ENCODE data around the gene ARTN.

The ARTN gene, protein sequence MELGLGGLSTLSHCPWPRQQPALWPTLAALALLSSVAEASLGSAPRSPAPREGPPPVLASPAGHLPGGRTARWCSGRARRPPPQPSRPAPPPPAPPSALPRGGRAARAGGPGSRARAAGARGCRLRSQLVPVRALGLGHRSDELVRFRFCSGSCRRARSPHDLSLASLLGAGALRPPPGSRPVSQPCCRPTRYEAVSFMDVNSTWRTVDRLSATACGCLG

DNA sequence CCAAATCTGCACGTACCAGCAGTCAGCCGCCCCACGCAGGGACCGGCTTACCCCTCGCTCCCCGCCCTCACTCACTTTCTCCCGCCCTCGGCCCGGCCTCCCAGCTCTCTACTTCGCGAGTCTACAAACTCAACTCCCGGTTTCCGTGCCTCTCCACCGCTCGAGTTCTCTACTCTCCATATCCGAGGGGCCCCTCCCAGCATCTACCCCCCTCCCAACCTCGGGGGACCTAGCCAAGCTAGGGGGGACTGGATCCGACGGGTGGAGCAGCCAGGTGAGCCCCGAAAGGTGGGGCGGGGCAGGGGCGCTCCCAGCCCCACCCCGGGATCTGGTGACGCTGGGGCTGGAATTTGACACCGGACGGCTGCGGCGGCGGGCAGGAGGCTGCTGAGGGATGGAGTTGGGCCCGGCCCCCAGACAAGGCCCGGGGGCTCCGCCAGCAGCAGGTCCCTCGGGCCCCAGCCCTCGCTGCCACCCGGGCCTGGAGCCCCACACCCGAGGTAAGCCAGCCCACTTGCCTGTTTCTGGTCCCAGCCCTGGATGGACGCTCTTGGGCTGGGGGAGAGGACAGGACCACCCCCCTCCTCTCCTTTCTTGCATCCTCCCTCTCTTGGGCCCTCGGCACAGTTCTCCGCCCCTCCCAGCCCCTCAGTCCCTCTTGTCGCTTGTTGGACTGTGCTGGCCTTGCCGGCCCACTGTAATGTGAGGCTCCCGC lies at the start of gene ARTN:
Gene ARTN (plus strand): TSS at position 416 of the 715 bp plus-strand sequence. CDS start 1,856 bp downstream, outside the sequence.
- H3K4me3 ChIP-seq (ENCODE audit: low read depth, low read length) = peak within 1 kb of the TSS; percentile 71
- no peaks in the 10 kb centered on the region for H3K9me3 ChIP-seq (ENCODE audit: control insufficient read depth, insufficient read depth, low read depth, low read length)
- H3K27ac ChIP-seq (ENCODE audit: low read depth, low read length) = no peak within 1 kb of the TSS
- H3K4me1 ChIP-seq (ENCODE audit: control insufficient read depth, insufficient read depth, low read length) = peaks cover 55% of the 10 kb centered on the region
- H3K36me3 ChIP-seq (ENCODE audit: control insufficient read depth, insufficient read depth, low read length) = no peaks in the 10 kb centered on the region
- peak within 1 kb of the TSS; percentile 55 for H3K9ac ChIP-seq (ENCODE audit: low read length)
- peaks cover 31% of the 10 kb centered on the region for H3K27me3 ChIP-seq (ENCODE audit: control insufficient read depth, insufficient read depth, low read length)

DNA sequence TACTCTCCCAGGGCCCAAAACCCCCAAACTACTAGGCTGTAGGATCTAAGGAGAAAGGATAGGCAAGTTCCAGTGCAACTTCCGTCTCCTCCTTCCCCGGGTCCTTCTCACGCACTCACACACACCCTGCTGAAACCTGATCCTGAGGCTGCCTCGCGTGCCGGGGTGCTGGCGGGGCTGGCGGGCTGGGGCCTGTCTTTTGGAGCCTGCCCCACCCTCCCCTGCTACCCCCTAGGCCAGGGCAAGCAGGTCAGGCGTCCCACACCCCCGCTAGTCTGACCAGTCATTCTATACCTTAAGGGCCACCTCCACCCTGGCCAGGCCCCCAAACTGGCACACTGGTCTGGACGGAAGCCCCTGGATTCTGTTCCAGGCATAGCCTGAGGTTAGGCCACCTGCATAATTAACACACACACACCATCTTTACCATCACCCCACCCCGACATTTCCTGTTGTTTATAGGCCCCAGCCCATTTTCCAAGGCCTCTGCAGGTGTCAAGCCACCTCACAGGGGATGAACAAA lies 48.3 kb upstream of the ARTN start:
- H3K27ac ChIP-seq (ENCODE audit: low read depth, low read length) = no peak overlapping the region
- no peak overlapping the region for H3K4me3 ChIP-seq (ENCODE audit: low read depth, low read length)
- H3K27me3 ChIP-seq (ENCODE audit: control insufficient read depth, insufficient read depth, low read length) = no peaks in the 10 kb centered on the region
- no peaks in the 10 kb centered on the region for H3K9me3 ChIP-seq (ENCODE audit: control insufficient read depth, insufficient read depth, low read depth, low read length)
- peaks cover 32% of the 10 kb centered on the region for H3K4me1 ChIP-seq (ENCODE audit: control insufficient read depth, insufficient read depth, low read length)
- no peaks in the 10 kb centered on the region for H3K36me3 ChIP-seq (ENCODE audit: control insufficient read depth, insufficient read depth, low read length)
- no peak overlapping the region for H3K9ac ChIP-seq (ENCODE audit: low read length)

DNA sequence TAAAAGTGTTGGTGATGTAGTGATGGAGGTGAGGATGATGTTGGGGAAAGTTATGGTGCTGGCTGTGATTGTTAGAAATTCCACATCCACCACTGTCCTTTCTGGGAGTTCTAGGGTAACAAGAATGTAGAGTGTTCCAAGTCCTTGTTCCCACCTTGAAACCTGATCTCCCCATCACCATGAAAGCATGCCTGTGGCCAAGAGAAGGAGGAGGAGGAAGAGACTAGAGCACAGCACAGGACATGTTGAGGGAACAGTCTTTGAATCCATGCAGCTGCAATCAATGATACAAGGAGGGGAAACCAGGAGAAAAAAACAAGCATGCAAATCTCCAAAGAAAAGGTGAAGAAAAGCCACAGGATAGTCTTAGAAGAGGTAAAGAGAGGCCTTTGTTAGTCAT lies 45.9 kb upstream of the ARTN start:
- no peaks in the 10 kb centered on the region for H3K27me3 ChIP-seq (ENCODE audit: control insufficient read depth, insufficient read depth, low read length)
- no peak overlapping the region for H3K4me3 ChIP-seq (ENCODE audit: low read depth, low read length)
- no peak overlapping the region for H3K27ac ChIP-seq (ENCODE audit: low read depth, low read length)
- H3K36me3 ChIP-seq (ENCODE audit: control insufficient read depth, insufficient read depth, low read length) = no peaks in the 10 kb centered on the region
- no peaks in the 10 kb centered on the region for H3K9me3 ChIP-seq (ENCODE audit: control insufficient read depth, insufficient read depth, low read depth, low read length)
- H3K9ac ChIP-seq (ENCODE audit: low read length) = no peak overlapping the region
- H3K4me1 ChIP-seq (ENCODE audit: control insufficient read depth, insufficient read depth, low read length) = peaks cover 25% of the 10 kb centered on the region

DNA sequence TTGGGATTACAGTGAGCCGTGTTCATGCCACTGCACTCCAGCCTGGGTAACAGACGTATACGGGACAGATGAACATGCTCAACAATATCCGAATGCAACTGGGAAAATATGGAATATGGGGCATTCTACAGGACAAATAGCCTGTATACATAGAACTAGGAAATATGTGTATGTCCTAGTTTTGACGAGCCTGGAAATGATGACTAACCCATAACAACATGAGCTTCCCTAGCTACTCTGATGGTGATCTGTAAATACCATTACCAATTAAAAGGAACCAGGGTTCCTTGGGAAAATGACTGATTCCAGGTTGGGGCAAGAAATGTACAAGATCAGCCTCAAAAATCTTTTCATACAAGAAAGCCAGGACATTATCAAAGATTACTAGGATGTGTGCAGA lies 42.8 kb upstream of the ARTN start:
- Histone ChIP-seq H3K36me3 (ENCODE audit: control insufficient read depth, insufficient read depth, low read length) (no peaks in the 10 kb centered on the region), H3K27me3 (ENCODE audit: control insufficient read depth, insufficient read depth, low read length) (no peaks in the 10 kb centered on the region), H3K4me1 (ENCODE audit: control insufficient read depth, insufficient read depth, low read length) (peaks cover 15% of the 10 kb centered on the region), H3K9me3 (ENCODE audit: control insufficient read depth, insufficient read depth, low read depth, low read length) (no peaks in the 10 kb centered on the region), H3K9ac (ENCODE audit: low read length) (no peak overlapping the region), H3K4me3 (ENCODE audit: low read depth, low read length) (no peak overlapping the region), H3K27ac (ENCODE audit: low read depth, low read length) (no peak overlapping the region)

DNA sequence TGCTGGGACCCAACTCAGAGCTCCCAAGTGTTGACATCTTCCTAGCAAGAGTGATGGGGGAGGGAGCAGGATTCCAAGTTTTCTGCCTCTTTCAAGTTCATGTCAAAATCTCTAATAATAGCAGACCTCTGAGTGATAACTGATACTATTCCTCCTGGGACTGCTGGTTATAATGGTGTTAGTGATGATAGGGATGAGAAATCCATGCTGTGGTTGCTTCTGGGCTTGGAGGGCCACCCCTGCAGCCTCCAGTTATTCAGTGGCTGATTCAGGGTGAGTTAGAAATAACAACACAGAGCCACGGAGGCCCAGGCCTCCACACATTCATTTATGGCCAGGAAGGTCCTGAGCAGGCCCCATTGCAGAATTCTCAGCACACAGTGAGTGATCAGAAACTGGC lies 40.6 kb upstream of the ARTN start:
- Histone ChIP-seq H3K9me3 (ENCODE audit: control insufficient read depth, insufficient read depth, low read depth, low read length) (no peaks in the 10 kb centered on the region), H3K36me3 (ENCODE audit: control insufficient read depth, insufficient read depth, low read length) (0 out of 2 replicates have a peak, but pooled peaks cover under 1% of the 10 kb centered on the region), H3K27me3 (ENCODE audit: control insufficient read depth, insufficient read depth, low read length) (no peaks in the 10 kb centered on the region), H3K4me1 (ENCODE audit: control insufficient read depth, insufficient read depth, low read length) (peaks cover 5% of the 10 kb centered on the region), H3K9ac (ENCODE audit: low read length) (no peak overlapping the region), H3K4me3 (ENCODE audit: low read depth, low read length) (no peak overlapping the region), H3K27ac (ENCODE audit: low read depth, low read length) (no peak overlapping the region)

DNA sequence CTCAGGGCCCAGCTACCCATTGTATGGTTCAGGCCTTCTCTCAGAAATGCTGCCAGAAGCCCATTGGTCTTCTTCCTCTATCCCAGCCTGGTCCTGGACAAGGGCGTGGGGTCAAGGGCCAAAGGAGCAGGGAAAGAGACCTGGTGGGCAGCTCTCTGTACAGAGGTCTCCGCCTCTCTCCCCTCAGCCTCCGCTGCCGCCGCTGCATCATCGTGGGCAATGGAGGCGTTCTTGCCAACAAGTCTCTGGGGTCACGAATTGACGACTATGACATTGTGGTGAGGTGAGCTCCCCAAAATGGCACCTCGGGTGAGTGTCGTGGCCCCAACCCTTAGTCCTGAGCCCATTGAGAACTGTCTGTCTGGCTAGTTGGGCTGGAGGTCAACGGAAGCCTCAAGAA lies 34.6 kb upstream of the ARTN start:
- Histone ChIP-seq H3K27me3 (ENCODE audit: control insufficient read depth, insufficient read depth, low read length) (no peaks in the 10 kb centered on the region), H3K27ac (ENCODE audit: low read depth, low read length) (no peak overlapping the region), H3K4me3 (ENCODE audit: low read depth, low read length) (no peak overlapping the region), H3K36me3 (ENCODE audit: control insufficient read depth, insufficient read depth, low read length) (peaks cover 5% of the 10 kb centered on the region; the same call in 1 of the 2 replicates), H3K9ac (ENCODE audit: low read length) (no peak overlapping the region), H3K4me1 (ENCODE audit: control insufficient read depth, insufficient read depth, low read length) (no peaks in the 10 kb centered on the region), H3K9me3 (ENCODE audit: control insufficient read depth, insufficient read depth, low read depth, low read length) (no peaks in the 10 kb centered on the region)

DNA sequence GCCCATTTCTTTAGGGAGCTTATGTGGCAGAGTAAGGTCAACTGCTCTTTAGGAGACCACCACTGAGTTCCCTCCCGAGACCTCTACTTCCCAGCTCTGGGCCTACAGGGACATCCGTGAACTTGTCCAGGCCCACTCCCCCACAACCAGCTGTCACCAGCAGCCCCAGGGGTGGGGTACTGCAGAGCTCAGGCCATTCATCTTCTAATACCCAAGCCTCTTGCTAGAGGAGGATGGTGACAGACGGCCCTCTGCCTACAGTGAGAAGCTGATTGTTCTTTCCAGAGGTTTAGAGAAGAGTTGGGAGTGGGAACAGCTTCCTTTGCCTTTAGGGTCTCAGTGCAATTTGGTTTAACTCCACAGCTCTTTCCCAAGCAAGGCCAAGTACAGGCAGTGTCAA lies 33.2 kb upstream of the ARTN start:
- H3K36me3 ChIP-seq (ENCODE audit: control insufficient read depth, insufficient read depth, low read length) = peaks cover 5% of the 10 kb centered on the region; the same call in 1 of the 2 replicates
- no peak overlapping the region for H3K27ac ChIP-seq (ENCODE audit: low read depth, low read length)

DNA sequence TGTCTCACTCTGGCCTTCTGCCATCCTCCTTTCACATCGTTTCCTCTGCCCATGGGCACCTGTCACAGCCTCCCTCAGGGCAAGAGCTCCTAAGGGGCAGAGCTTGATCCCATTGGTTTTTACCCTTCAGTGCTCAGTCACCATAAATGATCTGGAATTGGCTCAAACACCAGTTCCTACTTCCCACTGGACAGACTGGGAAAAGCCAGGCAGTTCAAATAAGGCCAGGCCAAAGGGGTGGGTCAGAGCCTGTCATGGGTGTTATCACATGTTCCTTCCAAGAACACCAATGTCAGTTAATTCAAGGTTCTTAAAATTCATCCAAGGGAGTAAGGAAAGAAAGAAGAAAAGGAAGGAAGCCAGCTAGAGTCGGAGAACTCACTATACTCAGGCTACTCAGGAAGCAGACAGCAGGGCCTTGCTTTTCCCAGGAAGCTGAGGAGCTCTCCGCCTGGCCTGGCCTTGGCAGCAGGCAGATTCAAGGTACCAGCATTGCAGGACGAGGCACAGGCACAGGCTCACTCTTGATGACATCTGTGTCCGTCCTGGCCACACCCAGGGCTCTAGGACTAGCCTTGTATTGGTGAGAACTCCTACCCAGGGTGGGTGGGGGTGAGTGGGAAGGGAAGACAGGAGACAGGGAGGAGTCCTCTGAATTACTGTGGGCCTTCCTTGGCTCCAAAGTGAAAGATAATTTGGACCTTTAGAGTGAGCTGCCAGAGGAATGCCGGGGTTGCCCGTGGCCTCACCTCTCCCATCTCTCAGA lies 32.2 kb upstream of the ARTN start:
- H3K27me3 ChIP-seq (ENCODE audit: control insufficient read depth, insufficient read depth, low read length) = no peaks in the 10 kb centered on the region

More for the DNA sequence above, 33.2 kb upstream of the ARTN start:
- no peak overlapping the region for H3K9ac ChIP-seq (ENCODE audit: low read length)
- no peaks in the 10 kb centered on the region for H3K4me1 ChIP-seq (ENCODE audit: control insufficient read depth, insufficient read depth, low read length)
- no peaks in the 10 kb centered on the region for H3K9me3 ChIP-seq (ENCODE audit: control insufficient read depth, insufficient read depth, low read depth, low read length)
- no peaks in the 10 kb centered on the region for H3K27me3 ChIP-seq (ENCODE audit: control insufficient read depth, insufficient read depth, low read length)
- no peak overlapping the region for H3K4me3 ChIP-seq (ENCODE audit: low read depth, low read length)

DNA sequence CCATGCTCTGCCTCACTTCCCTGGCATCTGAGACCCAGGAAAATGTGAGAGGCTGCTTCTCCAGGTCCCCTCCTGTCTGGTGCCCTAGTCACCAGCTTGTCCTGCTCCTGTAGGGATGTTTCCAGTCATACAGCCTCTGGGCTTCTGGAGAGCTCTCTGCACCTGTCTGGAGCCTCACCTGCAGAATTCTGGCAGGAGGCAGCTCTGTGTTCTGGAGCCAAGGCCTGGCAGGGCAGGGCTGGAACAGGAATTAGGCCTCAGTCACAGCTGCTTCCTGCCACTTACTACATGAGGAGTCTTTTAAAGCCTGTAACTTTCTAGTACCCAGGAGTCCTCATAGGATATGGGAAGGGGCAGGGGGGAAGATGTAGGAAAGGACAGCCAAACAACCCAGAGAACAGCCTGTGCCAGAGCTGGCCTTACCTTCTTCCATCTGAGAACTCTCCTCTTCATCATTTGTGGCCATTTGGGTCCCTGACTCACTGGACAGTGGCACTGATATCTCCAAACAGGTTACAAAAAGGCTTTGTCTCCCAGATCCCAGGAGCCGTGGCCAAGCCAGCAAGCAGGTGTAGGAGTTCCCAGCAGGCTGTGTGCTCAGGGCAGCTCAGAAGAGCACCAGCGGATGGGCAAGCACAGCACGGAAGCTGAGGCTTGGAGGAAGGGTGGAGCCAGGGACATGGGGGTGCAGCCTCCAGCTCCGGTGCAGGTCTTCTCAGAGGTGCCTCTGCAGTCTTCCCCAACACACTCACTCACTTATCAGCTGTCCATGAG lies 31.4 kb upstream of the ARTN start:
- Histone ChIP-seq H3K4me1 (ENCODE audit: control insufficient read depth, insufficient read depth, low read length) (no peaks in the 10 kb centered on the region), H3K36me3 (ENCODE audit: control insufficient read depth, insufficient read depth, low read length) (peaks cover 5% of the 10 kb centered on the region; the same call in 1 of the 2 replicates), H3K27me3 (ENCODE audit: control insufficient read depth, insufficient read depth, low read length) (no peaks in the 10 kb centered on the region), H3K4me3 (ENCODE audit: low read depth, low read length) (no peak overlapping the region), H3K9me3 (ENCODE audit: control insufficient read depth, insufficient read depth, low read depth, low read length) (no peaks in the 10 kb centered on the region), H3K9ac (ENCODE audit: low read length) (no peak overlapping the region), H3K27ac (ENCODE audit: low read depth, low read length) (no peak overlapping the region)

More for the DNA sequence above, 32.2 kb upstream of the ARTN start:
- Histone ChIP-seq H3K36me3 (ENCODE audit: control insufficient read depth, insufficient read depth, low read length) (peaks cover 5% of the 10 kb centered on the region; the same call in 1 of the 2 replicates), H3K9me3 (ENCODE audit: control insufficient read depth, insufficient read depth, low read depth, low read length) (no peaks in the 10 kb centered on the region), H3K27ac (ENCODE audit: low read depth, low read length) (no peak overlapping the region), H3K4me3 (ENCODE audit: low read depth, low read length) (no peak overlapping the region), H3K4me1 (ENCODE audit: control insufficient read depth, insufficient read depth, low read length) (no peaks in the 10 kb centered on the region), H3K9ac (ENCODE audit: low read length) (no peak overlapping the region)

DNA sequence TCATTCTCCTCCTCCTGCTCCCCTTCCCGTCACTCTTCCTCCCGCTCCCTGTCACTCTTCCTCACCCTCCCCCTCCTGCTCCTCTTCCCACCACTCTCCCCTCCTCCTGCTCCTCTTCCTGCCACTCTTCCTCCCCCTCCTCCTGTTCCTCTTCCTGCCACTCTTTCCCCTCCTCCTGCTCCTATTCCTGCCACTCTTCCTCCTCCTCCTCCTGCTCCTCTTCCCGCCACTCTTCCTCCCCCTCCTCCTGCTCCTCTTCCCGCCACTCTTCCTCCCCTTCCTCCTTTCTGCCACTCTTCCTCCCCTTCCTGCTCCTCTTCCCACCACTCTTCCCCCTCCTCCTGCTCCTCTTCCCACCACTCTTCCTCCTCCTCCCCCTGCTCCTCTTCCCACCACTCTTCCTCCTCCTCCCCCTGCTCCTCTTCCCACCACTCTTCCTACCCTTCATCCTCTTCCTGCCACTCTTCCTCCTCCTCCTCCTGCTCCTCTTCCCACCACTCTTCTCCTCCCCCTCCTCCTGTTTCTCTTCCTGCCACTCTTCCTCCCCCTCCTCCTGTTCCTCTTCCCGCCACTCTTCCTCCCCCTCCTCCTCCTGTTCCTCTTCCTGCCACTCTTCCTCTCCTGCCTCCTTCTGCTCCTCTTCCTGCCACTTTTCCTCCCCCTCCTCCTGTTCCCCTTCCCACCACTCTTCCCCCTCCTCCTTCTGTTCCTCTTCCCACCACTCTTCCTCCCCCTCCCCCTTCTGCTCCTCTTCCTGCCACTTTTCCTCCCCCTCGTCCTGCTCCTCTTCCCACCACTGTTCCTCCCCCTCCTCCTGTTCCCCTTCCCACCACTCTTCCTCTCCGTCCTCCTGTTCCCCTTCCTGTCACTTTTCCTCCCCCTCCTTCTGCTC lies 28.7 kb upstream of the ARTN start:
- H3K4me1 ChIP-seq (ENCODE audit: control insufficient read depth, insufficient read depth, low read length) = no peaks in the 10 kb centered on the region
- H3K9me3 ChIP-seq (ENCODE audit: control insufficient read depth, insufficient read depth, low read depth, low read length) = no peaks in the 10 kb centered on the region

More for the DNA sequence above, 28.7 kb upstream of the ARTN start:
- Histone ChIP-seq H3K36me3 (ENCODE audit: control insufficient read depth, insufficient read depth, low read length) (no peaks in the 10 kb centered on the region), H3K27me3 (ENCODE audit: control insufficient read depth, insufficient read depth, low read length) (no peaks in the 10 kb centered on the region), H3K9ac (ENCODE audit: low read length) (no peak overlapping the region), H3K4me3 (ENCODE audit: low read depth, low read length) (no peak overlapping the region), H3K27ac (ENCODE audit: low read depth, low read length) (no peak overlapping the region)
